CD4-positive, alpha-beta T cell treated with Interleukin-2 at 100 ng/mL for 4 hours (primary cell): ENCODE data around the gene PTTG1IP2.

Experiments used
- DNase-seq: peaks from one replicate; pipeline ENCODE4 v3.0.0-alpha.2; 2020; ENCODE audit warnings: low spot score

The PTTG1IP2 gene

DNA sequence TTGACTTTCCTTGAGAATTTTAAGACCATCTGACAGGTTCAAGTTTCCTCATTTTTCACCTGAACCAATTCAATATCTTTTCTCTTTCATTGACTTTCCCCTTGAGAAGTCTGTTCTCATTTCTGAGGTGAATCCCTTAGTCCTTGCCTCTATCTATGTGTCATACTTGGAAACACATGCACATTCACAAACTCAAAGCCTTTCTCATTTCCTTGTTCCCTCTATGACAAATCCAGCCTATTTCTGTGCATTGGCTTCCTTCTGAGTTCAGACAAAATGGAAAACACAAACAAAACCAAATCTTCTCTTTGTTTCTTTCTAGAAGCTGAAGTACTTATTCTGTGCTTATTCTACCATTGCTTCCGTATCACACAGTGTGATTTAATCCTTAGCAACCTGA is 13.8 kb downstream of the PTTG1IP2 start:
- no peak for DNase-seq

- no peak for DNase-seq
Measured at GRCh38 chr7:90484706-90485105, 15.3 kb downstream of the PTTG1IP2 start.

DNA sequence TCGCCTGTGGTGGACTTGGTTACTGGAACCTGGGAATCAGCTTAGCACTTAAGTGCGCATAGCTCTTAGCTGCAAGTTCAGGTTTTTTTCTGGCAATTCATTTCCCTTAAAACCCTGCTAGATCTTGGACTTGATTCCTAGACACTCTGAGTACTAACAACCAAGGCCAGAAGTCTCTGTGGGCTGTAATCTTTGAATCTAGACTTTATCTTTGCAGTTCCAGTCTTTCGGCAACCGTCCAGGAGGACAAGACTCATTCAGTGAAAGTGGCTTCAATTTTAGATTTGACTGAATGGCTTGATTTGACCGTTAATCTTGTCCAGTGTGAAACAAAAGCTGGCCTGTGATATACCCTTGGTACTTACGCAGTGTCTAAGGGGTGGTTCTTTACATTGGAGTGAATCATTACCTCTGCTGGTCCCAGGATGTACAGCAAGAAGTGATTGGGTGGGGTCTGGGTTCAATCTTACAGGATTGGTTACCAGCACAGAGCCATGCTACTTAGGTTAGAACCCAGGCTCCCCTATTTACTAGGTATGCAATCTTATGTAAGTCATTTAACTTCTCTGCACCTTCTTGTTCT is 16.4 kb downstream of the PTTG1IP2 start:
- no peak for DNase-seq

DNA sequence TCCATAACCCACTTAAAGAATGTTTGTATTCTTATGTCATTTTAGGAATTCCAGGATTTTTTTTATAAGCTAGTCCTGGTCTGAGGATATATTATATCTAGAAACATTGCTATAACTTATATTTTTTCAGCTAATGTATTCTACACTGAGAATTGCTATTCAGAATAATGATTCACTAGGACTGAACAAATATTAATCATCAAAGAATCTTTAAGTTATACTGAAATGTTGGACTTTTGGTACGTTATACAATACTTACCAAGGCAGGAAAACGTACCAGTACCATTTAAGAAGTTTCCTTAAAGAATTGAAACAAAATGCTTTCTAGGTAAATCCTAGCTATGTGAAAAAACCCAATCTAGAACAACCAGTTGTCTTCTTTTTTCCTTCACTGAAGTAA is 18.4 kb downstream of the PTTG1IP2 start:
- DNase-seq = no peak

DNA sequence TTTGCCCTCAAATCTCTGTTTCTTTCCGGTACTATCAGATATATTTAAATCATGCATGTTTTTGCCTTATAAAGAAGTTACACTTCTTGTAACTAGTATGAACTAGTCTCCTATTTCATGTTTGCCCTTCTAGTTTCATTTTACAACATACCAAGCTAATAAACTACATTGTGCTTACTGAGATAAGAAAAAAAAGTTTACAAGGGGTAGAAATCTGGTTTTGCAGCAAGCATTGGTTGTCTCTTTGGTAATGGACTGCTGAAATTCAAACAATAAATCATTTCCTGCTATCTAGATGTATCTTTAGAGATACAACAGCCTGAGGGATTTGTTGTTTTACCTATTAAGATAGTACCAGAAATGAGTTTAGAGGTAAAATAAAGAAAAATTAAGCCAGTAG is 18.8 kb downstream of the PTTG1IP2 start:
- no peak for DNase-seq

DNA sequence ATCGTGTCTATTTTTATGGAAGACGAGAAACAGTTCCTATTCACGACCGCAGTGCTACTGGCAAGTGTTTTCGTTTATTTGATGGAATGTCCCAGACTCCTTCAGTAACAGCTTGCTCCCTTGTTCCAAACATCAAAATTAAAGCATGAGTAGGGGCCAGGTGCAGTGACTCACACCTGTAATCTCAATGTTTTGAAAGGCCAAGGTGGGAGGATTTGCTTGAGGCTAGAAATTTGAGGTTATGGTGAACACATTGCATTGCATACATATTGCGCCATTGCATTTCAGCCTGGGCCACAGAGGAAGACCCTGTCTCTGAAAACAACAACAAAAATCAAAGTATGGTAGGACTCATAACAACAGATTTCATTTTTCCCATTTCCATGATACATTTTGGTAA is 22.8 kb downstream of the PTTG1IP2 start:
- no peak for DNase-seq

GRCh38 chr7:90495241-90495640 is 25.8 kb downstream of the PTTG1IP2 start:
- no peak for DNase-seq

- DNase-seq = no peak
Measured at GRCh38 chr7:90502539-90502938, 33.1 kb downstream of the PTTG1IP2 start.

DNA sequence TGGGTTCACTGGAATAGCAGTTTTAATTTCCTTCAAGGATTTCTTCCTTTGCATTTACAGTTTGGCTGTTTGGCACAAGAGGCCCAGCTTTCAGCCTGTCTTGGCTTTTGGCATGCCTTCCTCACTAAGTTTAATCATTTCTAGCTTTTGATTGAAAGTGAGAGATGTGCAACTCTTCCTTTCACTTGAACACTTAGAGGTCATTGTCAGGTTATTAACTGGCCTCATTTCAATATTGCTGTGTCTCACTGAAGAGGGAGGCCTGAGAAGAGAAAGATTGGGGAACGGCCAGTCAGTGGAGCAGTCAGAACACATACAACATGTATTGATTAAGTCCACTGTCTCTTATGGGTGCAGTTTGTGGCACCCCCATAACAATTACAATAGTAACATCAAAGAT is 33.9 kb downstream of the PTTG1IP2 start:
- no peak for DNase-seq

- DNase-seq = no peak
Measured at GRCh38 chr7:90507692-90508091, 38.3 kb downstream of the PTTG1IP2 start.

GRCh38 chr7:90511776-90512175 is 42.3 kb downstream of the PTTG1IP2 start:
- no peak for DNase-seq

- no peak for DNase-seq
Measured at GRCh38 chr7:90512821-90513254, 43.4 kb downstream of the PTTG1IP2 start.

GRCh38 chr7:90516257-90516656 is 46.8 kb downstream of the PTTG1IP2 start:
- DNase-seq = no peak

DNA sequence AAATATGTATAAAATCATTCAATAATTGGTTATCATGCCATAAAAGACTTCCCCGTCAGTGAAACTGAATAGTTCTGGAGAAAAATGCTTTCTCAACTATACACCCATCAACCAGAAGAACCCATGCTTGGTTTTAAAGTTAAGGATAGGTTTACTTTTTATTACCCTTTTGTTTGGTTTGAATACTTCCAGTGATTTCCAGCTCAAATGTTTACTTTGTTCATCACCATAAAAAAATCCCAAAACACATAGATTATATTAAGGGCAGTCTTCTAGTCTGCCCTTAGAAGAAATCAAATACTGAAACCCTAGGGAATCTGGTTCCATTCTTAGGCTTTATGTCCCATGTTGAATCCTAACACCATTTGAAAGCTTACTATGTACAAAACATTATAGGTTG is 49.2 kb downstream of the PTTG1IP2 start:
- DNase-seq = no peak

- no peak for DNase-seq
Measured at GRCh38 chr7:90520484-90520883, 51.0 kb downstream of the PTTG1IP2 start.

DNA sequence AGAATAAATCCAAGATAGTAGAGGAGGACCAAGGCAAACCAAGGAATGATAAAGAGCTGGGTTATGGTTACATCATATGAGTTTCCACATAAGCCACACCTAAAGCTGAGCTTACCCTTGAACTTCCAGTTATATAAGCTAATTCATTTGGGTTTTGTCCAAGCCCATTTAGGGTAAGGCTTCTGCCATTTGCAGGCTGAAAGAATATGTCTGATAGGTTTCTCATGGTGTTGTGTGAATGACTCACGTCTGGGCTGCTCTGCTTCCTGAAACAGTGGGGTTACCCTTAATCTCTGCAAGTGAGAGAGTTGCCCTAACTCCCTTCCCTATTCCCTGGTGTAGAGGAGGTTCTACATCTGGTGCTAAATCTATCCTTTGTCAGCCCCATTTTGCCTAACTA is 60.8 kb downstream of the PTTG1IP2 start:
- no peak for DNase-seq

DNA sequence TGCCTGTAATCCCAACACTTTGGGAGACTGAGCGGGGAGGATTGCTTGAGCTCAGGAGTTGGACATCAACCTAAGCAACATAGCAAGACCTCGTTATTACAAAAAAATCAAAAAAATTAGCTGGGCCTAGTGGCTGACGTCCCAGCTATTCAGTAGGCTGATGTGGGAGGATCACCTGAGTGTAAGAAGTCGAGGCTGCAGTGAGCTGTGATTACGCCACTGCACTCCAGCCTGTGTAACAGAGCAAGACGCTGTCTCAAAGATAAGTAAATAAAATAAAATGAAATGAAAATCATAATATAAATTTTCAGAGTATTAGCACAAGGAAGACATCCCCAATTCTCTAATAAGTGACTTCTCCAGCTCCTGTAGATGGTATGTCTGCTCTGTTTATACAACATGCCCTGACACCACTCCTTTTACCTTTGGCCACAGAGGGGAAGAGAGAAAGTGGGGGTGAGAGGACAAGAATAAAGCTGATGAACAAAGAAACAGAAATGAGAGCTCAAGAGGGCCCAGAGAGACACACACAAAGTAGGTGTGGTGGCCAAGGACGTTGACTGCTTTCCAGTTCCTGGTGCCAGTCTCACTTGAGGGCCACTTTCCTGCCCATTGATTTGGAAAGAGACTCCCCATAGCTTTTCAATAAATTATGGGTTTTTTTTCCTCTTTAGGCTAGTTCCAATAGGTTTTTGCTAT is 62.9 kb downstream of the PTTG1IP2 start:
- no peak for DNase-seq

GRCh38 chr7:90536449-90536848 is 67.0 kb downstream of the PTTG1IP2 start:
- DNase-seq = no peak

DNA sequence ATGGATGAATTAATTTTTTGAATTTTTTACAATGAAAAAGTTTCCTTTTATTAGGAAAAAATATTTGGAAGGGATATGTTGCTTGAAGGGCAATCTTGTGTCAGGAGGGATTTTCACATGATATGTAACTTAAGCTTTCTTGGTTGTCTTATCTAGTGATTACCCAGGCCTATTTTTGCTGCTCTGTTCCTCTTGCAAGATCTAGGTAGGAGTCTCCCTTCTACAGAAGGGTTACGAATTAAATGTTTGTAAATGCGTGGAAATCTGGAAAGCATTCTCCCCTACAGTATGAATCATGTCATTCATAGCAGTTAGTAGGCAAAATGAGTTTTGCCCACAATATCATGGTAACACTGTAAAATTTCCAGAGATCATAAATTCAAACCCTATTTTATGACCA is 69.0 kb downstream of the PTTG1IP2 start:
- DNase-seq = no peak

DNA sequence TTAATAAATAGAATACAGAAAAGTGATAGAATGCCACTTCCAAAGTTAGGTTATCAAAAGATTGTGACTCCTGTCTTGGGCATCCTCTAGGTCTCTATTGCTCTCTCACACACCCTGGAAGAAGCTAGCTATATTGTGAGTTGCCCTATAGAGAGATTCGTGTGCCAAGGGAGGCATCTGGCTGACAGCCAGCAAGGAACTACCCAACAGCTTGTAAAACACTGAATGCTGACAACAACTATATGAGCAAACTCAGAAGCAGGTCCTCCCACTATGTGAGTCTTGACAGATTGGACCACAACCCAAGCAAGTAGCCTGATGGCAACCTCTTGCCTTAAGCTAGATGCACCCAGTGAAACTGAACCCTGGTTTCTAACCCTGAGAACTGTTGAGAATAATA is 71.0 kb downstream of the PTTG1IP2 start:
- no peak for DNase-seq

DNA sequence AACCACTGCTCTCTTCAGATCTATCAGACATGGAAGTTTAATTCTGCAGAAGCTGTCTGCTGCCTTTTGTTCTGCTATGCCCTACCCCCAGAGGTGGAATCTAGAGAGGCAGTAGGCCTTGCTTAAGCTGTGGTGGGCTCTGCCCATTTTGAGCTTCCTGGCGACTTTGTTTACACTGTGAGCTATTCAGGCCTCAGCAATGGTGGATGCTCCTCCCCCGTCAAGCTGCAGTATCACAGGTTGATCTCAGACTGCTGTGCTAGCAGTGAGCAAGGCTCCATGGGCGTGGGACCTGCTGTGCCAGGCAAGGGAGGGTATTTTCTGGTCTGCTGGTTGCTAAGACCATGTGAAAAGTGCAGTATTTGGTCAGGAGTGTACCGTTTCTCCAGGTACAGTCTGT is 81.6 kb downstream of the PTTG1IP2 start:
- DNase-seq = no peak

GRCh38 chr7:90552521-90552920 is 83.1 kb downstream of the PTTG1IP2 start:
- DNase-seq = no peak

DNA sequence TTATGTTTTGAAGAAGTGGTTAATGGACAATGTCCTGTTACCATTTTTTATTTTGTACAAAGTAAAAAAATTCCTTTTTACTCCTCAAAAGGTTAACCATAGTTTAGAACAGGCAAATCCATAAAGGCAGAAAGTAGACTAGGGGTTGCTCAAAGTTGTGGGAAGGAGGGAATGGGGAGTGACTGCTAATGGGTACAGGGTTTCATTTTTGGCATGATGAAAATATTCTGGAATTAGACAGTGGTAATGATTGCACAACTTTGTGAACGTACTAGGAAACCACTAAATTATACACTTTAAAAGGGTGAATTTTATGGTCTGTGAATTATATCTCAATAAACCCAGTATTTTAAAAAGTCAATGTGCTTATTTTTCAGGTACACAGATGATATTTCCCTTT is 91.3 kb downstream of the PTTG1IP2 start:
- no peak for DNase-seq
